NCI-H1417 (cell line): ENCODE data around the gene B3GALNT2.

ENCODE experiments used
- DNase-seq, 3 experiments: peaks; one replicate each; lab custom pipeline; 2025; lab: John Stamatoyannopoulos, UW

B3GALNT2 gene

DNA sequence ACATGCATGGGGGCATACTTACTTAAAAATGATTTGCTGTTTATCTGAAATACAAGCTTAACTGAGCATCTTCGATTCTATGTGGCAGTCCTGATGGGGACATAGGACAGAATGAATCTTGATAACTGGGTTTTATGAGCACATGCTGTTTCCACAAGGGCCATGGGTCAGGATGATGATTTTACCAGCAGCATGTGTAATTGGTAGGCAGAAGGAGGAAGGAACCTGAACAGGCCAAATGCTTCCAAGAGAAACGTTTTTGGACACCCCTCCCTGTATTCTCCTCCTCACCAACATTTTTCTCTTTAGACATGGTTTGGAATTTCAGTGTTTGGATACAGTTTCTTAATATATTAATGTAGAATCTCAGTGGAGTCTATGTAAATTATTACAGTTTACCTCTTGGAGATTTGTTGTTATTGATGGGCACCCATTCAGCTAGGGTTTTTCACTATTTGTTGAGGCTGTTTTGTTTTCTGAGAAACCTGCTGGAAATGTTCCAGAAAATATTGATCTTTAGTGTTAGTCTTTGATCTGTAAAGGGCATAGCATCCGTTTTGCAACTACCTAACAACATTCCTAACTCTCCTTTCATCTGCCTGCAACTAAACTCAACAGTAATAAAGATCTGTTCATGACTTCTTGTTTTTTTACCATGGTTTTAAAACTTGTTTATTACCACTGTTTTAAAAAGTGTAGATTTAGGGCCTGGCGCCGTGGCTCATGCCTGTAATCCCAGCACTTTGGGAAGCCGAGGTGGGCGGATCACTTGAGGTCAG is 95.0 kb downstream of the B3GALNT2 start:
- no peak for DNase-seq

- no peak for DNase-seq
Observed at GRCh38 chr1:235408503-235408960, 95.7 kb downstream of the B3GALNT2 start.

DNA sequence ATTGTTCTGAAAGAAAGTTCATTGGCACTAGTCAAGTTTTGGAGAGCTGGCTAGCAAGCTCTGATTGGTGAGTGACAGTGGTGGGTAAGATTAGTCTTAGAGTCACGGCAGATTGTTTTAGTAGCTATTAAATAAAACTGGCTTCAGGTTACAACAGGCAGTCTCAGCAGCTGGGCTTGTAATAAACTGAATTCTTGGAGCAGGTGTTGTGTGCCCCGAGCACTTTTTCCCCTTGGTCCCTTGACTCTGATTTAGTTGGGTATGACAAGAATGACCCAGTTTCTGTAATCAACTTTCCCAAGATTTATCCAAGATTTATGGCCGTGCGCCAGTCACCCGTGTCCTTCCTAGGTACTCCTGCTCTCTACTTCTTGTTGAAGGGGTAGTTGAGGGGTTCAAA is 96.8 kb downstream of the B3GALNT2 start:
- peak in 1 of 3 experiments; percentile 41 for DNase-seq

- DNase-seq = no peak
Observed at GRCh38 chr1:235404190-235404589, 100.1 kb downstream of the B3GALNT2 start.

GRCh38 chr1:235403593-235403992 is 100.7 kb downstream of the B3GALNT2 start:
- DNase-seq = no peak

- DNase-seq = no peak
Observed at GRCh38 chr1:235402457-235403200, 101.6 kb downstream of the B3GALNT2 start.

GRCh38 chr1:235401251-235401650 is 103.0 kb downstream of the B3GALNT2 start:
- no peak for DNase-seq
